22Rv1 (cell line): Measurements from ENCODE around the gene DGCR2.

Experiments
- ZFX ChIP-seq: fragments of 450-650 bp; IDR thresholded peaks from 2 replicates; pipeline ENCODE4 v1.6.1; 2017; ENCODE audit warnings: antibody characterized with exemption, borderline replicate concordance
- TF ChIP-seq, protein P1 (sequence below): fragments of 450-650 bp; IDR thresholded peaks from 2 replicates; pipeline ENCODE4 v1.5.1; 2017; ENCODE audit warnings: mild to moderate bottlenecking

DNA sequence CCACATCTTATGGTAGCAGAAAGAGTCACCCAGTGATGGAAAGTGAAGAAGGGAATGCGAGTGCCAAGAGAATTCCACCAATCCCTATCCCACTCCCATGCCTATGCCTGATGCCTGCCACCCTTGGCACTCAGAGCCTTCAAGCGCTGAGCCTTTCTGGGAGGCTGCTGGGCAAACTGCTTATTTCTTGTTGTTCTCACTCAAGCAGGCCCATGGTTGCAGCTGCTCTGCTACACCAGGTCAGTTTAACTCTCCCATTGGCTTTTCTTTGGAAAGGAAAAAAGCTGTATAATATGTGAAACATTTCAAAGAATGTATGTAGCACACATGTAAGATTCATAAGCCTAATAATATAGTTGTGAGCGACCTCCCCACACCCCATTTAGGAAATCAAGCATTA lies 41.4 kb downstream of the DGCR2 start:
- TF ChIP-seq, protein P1, sequence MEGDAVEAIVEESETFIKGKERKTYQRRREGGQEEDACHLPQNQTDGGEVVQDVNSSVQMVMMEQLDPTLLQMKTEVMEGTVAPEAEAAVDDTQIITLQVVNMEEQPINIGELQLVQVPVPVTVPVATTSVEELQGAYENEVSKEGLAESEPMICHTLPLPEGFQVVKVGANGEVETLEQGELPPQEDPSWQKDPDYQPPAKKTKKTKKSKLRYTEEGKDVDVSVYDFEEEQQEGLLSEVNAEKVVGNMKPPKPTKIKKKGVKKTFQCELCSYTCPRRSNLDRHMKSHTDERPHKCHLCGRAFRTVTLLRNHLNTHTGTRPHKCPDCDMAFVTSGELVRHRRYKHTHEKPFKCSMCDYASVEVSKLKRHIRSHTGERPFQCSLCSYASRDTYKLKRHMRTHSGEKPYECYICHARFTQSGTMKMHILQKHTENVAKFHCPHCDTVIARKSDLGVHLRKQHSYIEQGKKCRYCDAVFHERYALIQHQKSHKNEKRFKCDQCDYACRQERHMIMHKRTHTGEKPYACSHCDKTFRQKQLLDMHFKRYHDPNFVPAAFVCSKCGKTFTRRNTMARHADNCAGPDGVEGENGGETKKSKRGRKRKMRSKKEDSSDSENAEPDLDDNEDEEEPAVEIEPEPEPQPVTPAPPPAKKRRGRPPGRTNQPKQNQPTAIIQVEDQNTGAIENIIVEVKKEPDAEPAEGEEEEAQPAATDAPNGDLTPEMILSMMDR = no peak
- TF ChIP-seq ZFX = no peak
